Mesendoderm (in vitro differentiated cells): ENCODE results near the gene ATP6V1G3.
"Not testable (repeated sequence)": the region's sequence is repeated elsewhere in the genome, so short reads cannot be mapped to it uniquely, and the experiment has no call there.

Source experiments
- DNase-seq: peaks from one replicate; pipeline ENCODE4 v3.0.0; 2013
- H2AK5ac ChIP-seq: 2 replicates; pipeline ENCODE4 v1.6.1; 2013; ENCODE audit warnings: low read length, inconsistent platforms
- H2BK120ac ChIP-seq: 2 replicates; pipeline ENCODE4 v1.6.1; 2013; ENCODE audit warnings: low read depth, mild to moderate bottlenecking, low read length, moderate library complexity, mixed read lengths
- H2BK15ac ChIP-seq: replicated peaks from 2 replicates; pipeline ENCODE4 v1.6.1; 2013; ENCODE audit warnings: low read depth, mild to moderate bottlenecking, moderate library complexity
- H2BK5ac ChIP-seq: 2 replicates; pipeline ENCODE4 v1.6.1; 2013; ENCODE audit warnings: low read length, inconsistent platforms
- H3K18ac ChIP-seq: 2 replicates; pipeline ENCODE4 v1.6.1; 2013; ENCODE audit warnings: mild to moderate bottlenecking, low read length, mixed read lengths
- H3K23ac ChIP-seq: one replicate; pipeline ENCODE4 v1.6.1; 2013; ENCODE audit warnings: low read length
- H3K27ac ChIP-seq: 2 replicates; pipeline ENCODE4 v1.5.1; 2013; ENCODE audit warnings: low read depth, mild to moderate bottlenecking, inconsistent platforms, low read length, moderate library complexity
- H3K27me3 ChIP-seq: 2 replicates; pipeline ENCODE4 v1.6.1; 2013; ENCODE audit warnings: low read length, control low read depth, mild to moderate bottlenecking, inconsistent platforms; ENCODE audit not compliant: insufficient read depth, poor library complexity
- H3K36me3 ChIP-seq: 2 replicates; pipeline ENCODE4 v1.6.1; 2013; ENCODE audit warnings: low read length, inconsistent platforms; ENCODE audit not compliant: control insufficient read depth, insufficient read depth
- H3K4ac ChIP-seq: one replicate; pipeline ENCODE4 v1.6.1; 2013; ENCODE audit warnings: low read depth, mild to moderate bottlenecking, low read length, moderate library complexity
- H3K4me1 ChIP-seq: 2 replicates; pipeline ENCODE4 v1.6.1; 2013; ENCODE audit warnings: low read depth, low read length, inconsistent platforms; ENCODE audit not compliant: control insufficient read depth
- H3K4me2 ChIP-seq: 2 replicates; pipeline ENCODE4 v1.6.1; 2013; ENCODE audit warnings: low read length
- H3K4me3 ChIP-seq: 2 replicates; pipeline ENCODE4 v1.5.1; 2013; ENCODE audit warnings: mild to moderate bottlenecking, low read length
- H3K56ac ChIP-seq: one replicate; pipeline ENCODE4 v1.6.1; 2013; ENCODE audit warnings: low read length
- H3K79me1 ChIP-seq: 2 replicates; pipeline ENCODE4 v1.6.1; 2013; ENCODE audit warnings: low read length, inconsistent platforms
- H3K79me2 ChIP-seq: 2 replicates; pipeline ENCODE4 v1.6.1; 2013; ENCODE audit warnings: mild to moderate bottlenecking, low read length; ENCODE audit not compliant: control insufficient read depth, insufficient read depth
- H3K9ac ChIP-seq: 2 replicates; pipeline ENCODE4 v1.6.1; 2013; ENCODE audit warnings: low read length, inconsistent platforms
- H4K5ac ChIP-seq: one replicate; pipeline ENCODE4 v1.6.1; 2013; ENCODE audit warnings: low read length
- H4K8ac ChIP-seq: one replicate; pipeline ENCODE4 v1.6.1; 2013; ENCODE audit warnings: low read depth, mild to moderate bottlenecking, control low read depth, low read length, moderate library complexity

ATP6V1G3 gene

GRCh38 chr1:198477354-198477753 lies 63.1 kb downstream of the ATP6V1G3 start:
- not testable (repeated sequence) for H3K36me3 ChIP-seq, H2AK5ac ChIP-seq, H3K4ac ChIP-seq, DNase-seq, H3K27ac ChIP-seq, H3K9ac ChIP-seq, H2BK120ac ChIP-seq, H3K18ac ChIP-seq, H3K79me1 ChIP-seq, H3K56ac ChIP-seq, H3K27me3 ChIP-seq, H4K5ac ChIP-seq, H3K4me1 ChIP-seq, H4K8ac ChIP-seq, H3K23ac ChIP-seq, H3K4me3 ChIP-seq, H2BK15ac ChIP-seq, H2BK5ac ChIP-seq, H3K79me2 ChIP-seq, H3K4me2 ChIP-seq
